HepG2 (cell line): ENCODE measurements around the gene EPHB6.

ENCODE experiments used
- SMC3 ChIP-seq: IDR thresholded peaks from 2 replicates; pipeline ENCODE4 v1.6.1; 2011; ENCODE audit warnings: low read length, improper control_type of control experiment
- ZNF260 ChIP-seq: sonication (generic); formaldehyde crosslinking; IDR thresholded peaks from 2 replicates; pipeline ENCODE4 v1.4.0; 2020; ENCODE audit warnings: missing genetic modification reagents, low read depth, mild to moderate bottlenecking, borderline replicate concordance
- ZNF501 ChIP-seq: sonication (generic); formaldehyde crosslinking; IDR thresholded peaks from 2 replicates; pipeline ENCODE4 v1.5.1; 2020; ENCODE audit warnings: mild to moderate bottlenecking, moderate library complexity, missing genetic modification reagents
- TF ChIP-seq, protein P1 (sequence below): sonication (generic); formaldehyde crosslinking; IDR thresholded peaks from 2 replicates; pipeline ENCODE4 v1.4.0; 2020; ENCODE audit warnings: missing genetic modification reagents
- TF ChIP-seq, protein P2 (sequence below): sonication (generic); formaldehyde crosslinking; IDR thresholded peaks from 2 replicates; pipeline ENCODE4 v1.5.0; 2020; ENCODE audit warnings: mild to moderate bottlenecking, missing genetic modification reagents, moderate library complexity

DNA sequence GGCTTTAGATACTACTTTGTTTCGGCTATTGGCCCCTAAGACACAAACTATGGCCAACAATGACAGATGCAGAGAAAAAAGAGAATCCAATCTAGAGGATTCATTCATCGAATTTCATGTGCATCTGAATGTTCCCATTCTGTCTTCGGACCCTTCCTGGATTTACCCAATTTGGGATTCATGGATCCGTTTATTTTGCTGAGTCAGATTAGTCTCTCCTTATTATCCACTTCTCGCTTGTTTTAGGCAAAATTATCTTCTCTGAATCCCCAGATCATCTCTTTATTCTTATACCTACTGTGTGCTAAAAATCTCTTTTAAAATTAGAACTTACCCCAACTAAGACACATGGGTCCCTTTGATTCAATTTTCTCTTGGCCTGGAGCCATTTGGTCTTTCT is 24.2 kb downstream of the EPHB6 start:
- TF ChIP-seq ZNF501 (no peak), ZNF260 (CRISPR knock-in tag) (no peak), SMC3 (no peak)
- TF ChIP-seq, protein P1, sequence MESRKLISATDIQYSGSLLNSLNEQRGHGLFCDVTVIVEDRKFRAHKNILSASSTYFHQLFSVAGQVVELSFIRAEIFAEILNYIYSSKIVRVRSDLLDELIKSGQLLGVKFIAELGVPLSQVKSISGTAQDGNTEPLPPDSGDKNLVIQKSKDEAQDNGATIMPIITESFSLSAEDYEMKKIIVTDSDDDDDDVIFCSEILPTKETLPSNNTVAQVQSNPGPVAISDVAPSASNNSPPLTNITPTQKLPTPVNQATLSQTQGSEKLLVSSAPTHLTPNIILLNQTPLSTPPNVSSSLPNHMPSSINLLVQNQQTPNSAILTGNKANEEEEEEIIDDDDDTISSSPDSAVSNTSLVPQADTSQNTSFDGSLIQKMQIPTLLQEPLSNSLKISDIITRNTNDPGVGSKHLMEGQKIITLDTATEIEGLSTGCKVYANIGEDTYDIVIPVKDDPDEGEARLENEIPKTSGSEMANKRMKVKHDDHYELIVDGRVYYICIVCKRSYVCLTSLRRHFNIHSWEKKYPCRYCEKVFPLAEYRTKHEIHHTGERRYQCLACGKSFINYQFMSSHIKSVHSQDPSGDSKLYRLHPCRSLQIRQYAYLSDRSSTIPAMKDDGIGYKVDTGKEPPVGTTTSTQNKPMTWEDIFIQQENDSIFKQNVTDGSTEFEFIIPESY (CRISPR knock-in tag): no peak
- TF ChIP-seq, protein P2, sequence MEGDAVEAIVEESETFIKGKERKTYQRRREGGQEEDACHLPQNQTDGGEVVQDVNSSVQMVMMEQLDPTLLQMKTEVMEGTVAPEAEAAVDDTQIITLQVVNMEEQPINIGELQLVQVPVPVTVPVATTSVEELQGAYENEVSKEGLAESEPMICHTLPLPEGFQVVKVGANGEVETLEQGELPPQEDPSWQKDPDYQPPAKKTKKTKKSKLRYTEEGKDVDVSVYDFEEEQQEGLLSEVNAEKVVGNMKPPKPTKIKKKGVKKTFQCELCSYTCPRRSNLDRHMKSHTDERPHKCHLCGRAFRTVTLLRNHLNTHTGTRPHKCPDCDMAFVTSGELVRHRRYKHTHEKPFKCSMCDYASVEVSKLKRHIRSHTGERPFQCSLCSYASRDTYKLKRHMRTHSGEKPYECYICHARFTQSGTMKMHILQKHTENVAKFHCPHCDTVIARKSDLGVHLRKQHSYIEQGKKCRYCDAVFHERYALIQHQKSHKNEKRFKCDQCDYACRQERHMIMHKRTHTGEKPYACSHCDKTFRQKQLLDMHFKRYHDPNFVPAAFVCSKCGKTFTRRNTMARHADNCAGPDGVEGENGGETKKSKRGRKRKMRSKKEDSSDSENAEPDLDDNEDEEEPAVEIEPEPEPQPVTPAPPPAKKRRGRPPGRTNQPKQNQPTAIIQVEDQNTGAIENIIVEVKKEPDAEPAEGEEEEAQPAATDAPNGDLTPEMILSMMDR (CRISPR knock-in tag): no peak
